Islet precursor cell (in vitro differentiated cells): Measurements from ENCODE around the gene SHD.
"Not testable (repeated sequence)": the region's sequence is repeated elsewhere in the genome, so short reads cannot be mapped to it uniquely, and the experiment has no call there.

Experiments used
- DNase-seq: peaks from one replicate; pipeline ENCODE4 v3.0.0-alpha.2; 2018

SHD gene

DNA sequence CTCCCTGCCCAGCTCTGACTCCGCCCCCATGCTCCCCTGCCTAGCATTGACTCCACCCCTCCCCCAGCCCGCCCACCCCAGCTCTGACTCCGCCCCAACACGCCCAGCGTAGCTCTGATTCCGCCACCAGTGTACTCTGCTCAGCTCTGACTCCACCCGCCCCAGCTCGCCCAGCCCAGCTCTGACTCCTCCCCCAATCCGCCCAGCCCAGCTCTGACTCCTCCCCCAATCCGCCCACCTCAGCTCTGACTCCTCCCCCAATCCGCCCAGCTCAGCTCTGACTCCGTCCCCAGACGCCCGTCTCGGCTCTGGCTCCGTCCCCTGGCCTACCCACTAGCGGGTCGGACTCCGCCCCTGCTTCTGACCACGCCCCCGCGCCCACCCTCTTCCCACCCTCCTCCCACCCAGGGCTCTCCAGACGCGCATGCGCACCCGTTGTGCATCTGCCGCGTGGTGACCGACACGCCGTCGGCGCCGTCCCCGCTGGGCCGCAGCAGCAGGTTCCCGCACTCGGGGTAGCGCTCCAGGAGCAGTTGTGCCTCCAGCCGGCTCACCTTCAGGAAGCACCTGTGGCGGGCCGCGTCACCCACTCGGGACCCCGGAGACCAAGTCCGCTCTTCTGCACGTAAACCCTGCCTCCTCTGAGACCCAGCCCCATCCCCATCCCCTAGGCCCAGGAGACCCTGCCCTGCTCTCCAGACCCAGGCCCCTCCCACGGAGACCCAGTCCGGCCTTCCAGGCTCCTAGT, 49.4 kb downstream of the SHD start:
- DNase-seq = peak; percentile 98

DNA sequence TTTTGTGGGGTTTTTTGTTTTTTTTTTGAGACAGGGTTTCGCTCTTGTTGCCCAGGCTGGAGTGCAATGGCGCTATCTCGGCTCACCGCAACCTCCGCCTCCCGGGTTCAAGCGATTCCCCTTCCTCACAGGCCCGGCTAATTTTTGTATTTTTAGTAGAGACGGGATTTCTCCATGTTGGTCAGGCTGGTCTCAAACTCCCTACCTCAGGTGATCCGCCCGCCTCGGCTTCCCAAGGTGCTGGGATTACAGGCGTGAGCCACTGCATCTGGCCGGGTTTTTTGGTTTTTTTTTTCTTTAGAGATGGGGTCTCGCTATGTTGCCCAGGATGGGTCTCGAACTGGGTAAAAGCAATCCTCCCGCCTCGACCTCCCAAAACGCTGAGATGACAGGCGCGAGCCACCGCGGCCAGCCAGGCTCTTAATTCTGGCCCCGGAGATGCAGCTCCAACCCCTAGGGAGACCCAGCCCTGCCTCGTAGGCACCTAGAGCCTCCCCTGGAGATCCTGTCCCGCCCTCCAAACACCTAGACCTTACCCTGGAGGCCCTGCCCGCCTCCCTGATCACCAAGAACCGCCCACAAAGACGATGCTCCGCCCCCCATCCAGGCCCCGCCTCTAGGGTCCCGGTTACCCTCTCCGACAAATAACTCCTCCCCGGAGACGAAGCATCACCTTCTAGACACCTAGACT, 50.1 kb downstream of the SHD start:
- not testable (repeated sequence) for DNase-seq

DNA sequence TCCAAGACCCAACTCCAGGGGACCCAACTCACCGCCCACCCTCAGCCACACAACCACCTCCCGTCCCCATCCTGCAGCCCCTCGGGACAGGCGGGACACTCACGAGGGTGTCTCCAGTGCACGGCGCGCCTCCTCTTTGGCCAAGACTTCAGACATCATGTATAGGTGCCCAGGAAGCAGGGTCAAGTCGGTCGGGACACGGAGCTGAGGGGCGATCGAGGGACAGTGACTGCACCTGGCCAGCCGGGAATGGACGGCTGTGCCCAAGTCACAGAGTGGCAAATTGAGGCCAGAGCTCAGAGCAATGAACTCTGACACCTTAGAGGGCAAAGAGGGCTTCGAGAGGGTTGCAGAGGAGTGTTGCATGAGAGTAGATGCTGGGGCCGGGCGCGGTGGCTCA, 50.8 kb downstream of the SHD start:
- no peak for DNase-seq

DNA sequence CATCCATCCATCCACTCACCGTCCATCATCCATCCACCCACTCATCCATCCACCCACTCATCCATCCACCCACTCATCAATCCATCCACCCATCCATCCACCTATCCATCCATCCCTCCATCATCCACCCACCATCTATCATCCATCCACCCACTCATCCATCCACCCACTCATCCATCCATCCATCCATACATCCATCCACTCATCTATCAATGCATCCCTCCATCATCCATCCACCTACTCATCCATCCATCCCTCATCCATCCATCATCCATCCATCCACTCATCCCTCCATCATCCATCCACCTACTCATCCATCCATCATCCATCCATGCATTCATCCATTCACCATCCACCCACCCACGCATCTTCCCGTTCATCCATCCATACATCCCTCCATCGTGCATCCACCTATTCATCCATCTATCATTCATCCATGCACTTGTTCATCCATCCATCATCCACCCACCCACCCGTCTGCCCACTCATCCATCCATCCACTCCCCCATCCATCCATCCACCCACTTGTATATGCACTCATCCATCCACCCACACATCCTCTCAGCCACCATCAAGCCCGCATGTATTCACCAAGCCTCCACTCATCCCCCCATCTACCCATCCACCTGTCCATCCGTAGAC, 56.0 kb downstream of the SHD start:
- no peak for DNase-seq

DNA sequence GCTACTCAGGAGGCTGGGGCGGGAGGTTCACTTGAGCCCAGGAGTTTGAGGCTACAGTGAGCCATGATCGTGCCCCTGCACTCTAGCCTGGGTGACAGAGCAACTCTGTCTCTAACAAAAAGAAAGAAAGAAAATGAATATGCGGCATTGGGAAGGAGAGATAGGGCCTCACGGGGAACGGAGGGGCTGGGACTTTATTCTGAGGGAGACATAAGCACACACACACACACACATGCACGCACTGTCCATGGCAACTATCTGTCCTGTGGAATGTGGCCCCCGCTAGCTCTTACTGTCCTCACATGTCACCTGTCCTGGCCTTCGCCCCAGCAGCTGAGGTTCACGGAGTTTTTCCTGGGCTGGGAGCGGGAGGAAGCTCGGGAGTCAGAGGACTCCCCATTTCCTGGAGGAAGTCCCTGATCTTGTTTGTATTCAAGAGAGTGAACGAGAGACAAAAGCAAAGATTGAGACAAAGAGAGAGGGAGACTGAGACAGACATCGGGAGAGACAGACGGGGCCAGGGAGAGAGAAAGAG, 58.9 kb downstream of the SHD start:
- no peak for DNase-seq

DNA sequence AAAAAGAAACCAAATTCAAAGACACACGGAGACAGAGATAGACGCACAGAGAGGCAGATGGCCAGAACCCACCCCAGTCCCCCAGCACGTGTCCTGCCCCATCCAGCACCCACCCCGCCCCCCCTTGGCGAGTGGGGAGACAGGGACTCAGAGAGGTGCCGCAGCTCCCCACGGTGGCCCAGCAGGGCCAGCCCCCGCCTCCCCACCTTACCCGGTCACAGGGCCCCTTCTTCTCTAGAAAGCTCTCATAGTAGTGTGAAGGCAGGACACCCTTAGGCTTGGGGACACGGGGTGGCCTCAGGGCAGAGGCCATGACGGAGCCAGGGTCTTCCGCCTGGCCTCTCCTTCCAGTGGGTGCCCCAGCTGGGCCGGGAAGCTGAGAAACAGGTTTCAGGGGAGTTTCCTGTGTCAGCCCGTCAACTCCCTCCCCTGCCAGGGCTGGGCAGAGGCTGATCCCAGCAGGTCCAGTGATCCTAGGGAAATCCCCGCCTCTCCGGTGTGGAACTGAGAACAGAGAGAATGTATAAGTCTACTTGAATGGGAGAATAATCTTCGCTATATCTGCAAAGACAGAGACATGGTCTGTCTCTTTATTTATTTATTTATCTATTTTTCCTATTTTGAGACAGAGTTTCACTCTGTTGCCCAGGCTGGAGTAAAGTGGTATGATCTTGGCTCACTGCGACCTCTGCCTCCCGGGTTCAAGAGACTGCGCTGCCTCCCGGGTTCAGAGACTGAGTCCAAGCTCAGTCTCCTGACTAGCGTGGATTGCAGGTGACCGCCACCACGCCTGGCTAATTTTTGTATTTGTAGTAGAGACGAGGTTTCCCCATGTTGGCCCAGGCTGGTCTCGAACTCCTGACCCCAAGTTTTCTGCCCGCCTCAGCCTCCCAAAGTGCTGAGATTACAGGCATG, 59.6 kb downstream of the SHD start, which contains the start of gene STAP2:
TSS of gene STAP2 (minus strand) at position 387 of the 915 bp plus-strand sequence. CDS start at position 313, 74 bp downstream.
- peak; percentile 89 for DNase-seq
